KMS-11 (cell line): ENCODE measurements around the gene GREB1L.

Experiments
- H2AFZ ChIP-seq: fragments of 200-600 bp; sonication (generic); 2 replicates; pipeline ENCODE4 v1.6.1; 2016; ENCODE audit warnings: antibody characterized with exemption, mixed run types, low read depth
- H3K27ac ChIP-seq: fragments of 200-600 bp; sonication (generic); 2 replicates; pipeline ENCODE4 v1.6.1; 2016; ENCODE audit warnings: mild to moderate bottlenecking, mixed run types
- H3K27me3 ChIP-seq: fragments of 200-600 bp; sonication (generic); 2 replicates; pipeline ENCODE4 v1.6.1; 2017; ENCODE audit warnings: mild to moderate bottlenecking, low read depth, mixed run types, moderate library complexity; ENCODE audit not compliant: insufficient read depth
- H3K36me3 ChIP-seq: fragments of 200-600 bp; sonication (generic); 2 replicates; pipeline ENCODE4 v1.6.1; 2017; ENCODE audit warnings: mild to moderate bottlenecking, mixed run types; ENCODE audit not compliant: insufficient read depth
- H3K4me1 ChIP-seq: fragments of 200-600 bp; sonication (generic); 2 replicates; pipeline ENCODE4 v1.6.1; 2016; ENCODE audit warnings: mild to moderate bottlenecking, low read depth, mixed run types; ENCODE audit not compliant: poor library complexity, severe bottlenecking
- H3K4me2 ChIP-seq: fragments of 200-600 bp; sonication (generic); 2 replicates; pipeline ENCODE4 v1.7.0; 2016; ENCODE audit warnings: mild to moderate bottlenecking, mixed run types
- H3K4me3 ChIP-seq: fragments of 200-600 bp; sonication (generic); IDR thresholded peaks from 2 replicates; pipeline ENCODE4 v1.6.1; 2017; ENCODE audit warnings: low read depth, low read length, mixed read lengths; ENCODE audit not compliant: insufficient read depth
- H3K79me2 ChIP-seq: fragments of 200-600 bp; sonication (generic); 2 replicates; pipeline ENCODE4 v1.6.1; 2016; ENCODE audit warnings: low read depth, mixed run types; ENCODE audit not compliant: insufficient read depth
- H3K9ac ChIP-seq: fragments of 200-600 bp; sonication (generic); 2 replicates; pipeline ENCODE4 v1.6.1; 2016; ENCODE audit warnings: mild to moderate bottlenecking, mixed run types
- H4K20me1 ChIP-seq: fragments of 200-600 bp; sonication (generic); 2 replicates; pipeline ENCODE4 v1.6.1; 2016; ENCODE audit warnings: mild to moderate bottlenecking, mixed run types; ENCODE audit not compliant: insufficient read depth
- TF ChIP-seq, protein P1 (sequence below): fragments of 200-600 bp; sonication (generic); conservative IDR thresholded peaks from 2 replicates; pipeline ENCODE4 v1.6.1; 2017; ENCODE audit warnings: low read depth, mild to moderate bottlenecking, antibody characterized with exemption, low read length, moderate library complexity, mixed read lengths

GREB1L gene

DNA sequence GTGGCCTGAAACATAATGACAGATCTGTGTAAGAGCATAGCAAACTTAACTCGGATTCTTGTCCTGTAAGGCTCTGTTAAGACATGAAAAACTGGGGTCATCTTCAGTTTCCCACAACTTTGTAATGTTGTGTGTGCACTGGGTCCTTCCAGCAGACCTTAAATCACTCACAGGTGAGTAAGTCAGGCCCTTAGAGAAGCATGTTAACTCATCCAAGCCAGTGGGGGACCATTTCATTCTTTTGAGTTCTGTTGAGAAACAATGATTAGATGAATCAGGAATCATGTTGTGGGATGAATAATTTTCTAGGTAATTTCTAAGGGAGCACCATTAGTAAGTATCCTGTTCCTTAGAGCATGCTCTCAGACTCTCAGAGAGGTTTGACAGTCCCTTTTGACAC lies 191.4 kb downstream of the GREB1L start:
- no peak overlapping the region for H3K27ac ChIP-seq
- H4K20me1 ChIP-seq, result no peaks in the 10 kb centered on the region
- H3K4me1 ChIP-seq, result no peaks in the 10 kb centered on the region
- no peak overlapping the region for H3K4me3 ChIP-seq
- H3K27me3 ChIP-seq, result no peaks in the 10 kb centered on the region
- H2AFZ ChIP-seq, result no peak overlapping the region
- TF ChIP-seq, protein P1, sequence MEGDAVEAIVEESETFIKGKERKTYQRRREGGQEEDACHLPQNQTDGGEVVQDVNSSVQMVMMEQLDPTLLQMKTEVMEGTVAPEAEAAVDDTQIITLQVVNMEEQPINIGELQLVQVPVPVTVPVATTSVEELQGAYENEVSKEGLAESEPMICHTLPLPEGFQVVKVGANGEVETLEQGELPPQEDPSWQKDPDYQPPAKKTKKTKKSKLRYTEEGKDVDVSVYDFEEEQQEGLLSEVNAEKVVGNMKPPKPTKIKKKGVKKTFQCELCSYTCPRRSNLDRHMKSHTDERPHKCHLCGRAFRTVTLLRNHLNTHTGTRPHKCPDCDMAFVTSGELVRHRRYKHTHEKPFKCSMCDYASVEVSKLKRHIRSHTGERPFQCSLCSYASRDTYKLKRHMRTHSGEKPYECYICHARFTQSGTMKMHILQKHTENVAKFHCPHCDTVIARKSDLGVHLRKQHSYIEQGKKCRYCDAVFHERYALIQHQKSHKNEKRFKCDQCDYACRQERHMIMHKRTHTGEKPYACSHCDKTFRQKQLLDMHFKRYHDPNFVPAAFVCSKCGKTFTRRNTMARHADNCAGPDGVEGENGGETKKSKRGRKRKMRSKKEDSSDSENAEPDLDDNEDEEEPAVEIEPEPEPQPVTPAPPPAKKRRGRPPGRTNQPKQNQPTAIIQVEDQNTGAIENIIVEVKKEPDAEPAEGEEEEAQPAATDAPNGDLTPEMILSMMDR, result no peak
- no peaks in the 10 kb centered on the region for H3K79me2 ChIP-seq
- no peak overlapping the region for H3K4me2 ChIP-seq
- no peaks in the 10 kb centered on the region for H3K36me3 ChIP-seq
- no peak overlapping the region for H3K9ac ChIP-seq

DNA sequence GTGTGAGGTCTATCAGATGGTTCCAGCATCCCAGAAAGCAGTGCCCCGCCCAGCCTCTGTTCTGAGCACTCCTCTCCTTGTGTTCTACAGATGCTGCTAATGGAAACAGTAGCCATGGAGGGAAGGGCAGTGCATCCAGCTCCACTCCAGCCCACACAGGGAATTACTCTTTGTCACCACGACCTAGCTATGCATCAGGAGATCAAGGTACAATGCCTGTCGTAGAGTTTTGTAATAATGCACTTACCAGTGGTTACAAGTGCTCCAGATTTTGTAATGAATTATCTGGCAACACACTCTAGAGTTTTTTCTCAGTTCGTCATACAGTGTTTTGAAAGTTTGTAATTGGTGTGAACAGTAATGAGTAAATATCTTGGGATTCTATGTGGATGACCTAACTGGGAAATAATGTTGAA lies 197.4 kb downstream of the GREB1L start:
- peaks cover 5% of the 10 kb centered on the region for H3K4me1 ChIP-seq
- no peaks in the 10 kb centered on the region for H3K27me3 ChIP-seq
- H3K79me2 ChIP-seq, result no peaks in the 10 kb centered on the region
- no peaks in the 10 kb centered on the region for H4K20me1 ChIP-seq
- no peak overlapping the region for H3K27ac ChIP-seq
- H3K4me2 ChIP-seq, result no peak overlapping the region
- no peak overlapping the region for H3K9ac ChIP-seq
- H3K4me3 ChIP-seq, result no peak overlapping the region
- TF ChIP-seq, protein P1, result no peak
- no peaks in the 10 kb centered on the region for H3K36me3 ChIP-seq
- no peak overlapping the region for H2AFZ ChIP-seq

DNA sequence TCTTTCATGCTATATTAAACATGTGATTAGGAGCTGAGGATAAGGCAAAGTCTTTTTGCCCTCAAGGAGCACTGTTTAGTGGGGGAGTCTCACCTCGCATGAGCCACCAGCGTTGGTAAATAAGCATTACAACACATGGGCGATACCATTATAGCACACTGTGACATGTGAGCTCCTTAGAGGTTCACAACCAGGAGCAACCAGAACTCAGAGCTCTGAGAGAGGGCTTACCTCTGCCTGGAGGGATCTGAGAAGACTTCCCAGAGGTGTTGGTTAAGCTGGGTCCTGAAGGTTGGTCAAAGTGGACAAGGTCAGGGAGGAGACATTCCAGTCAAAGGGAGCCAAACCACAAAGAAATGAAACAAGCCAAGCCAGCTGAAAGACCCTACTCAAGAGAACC lies 199.6 kb downstream of the GREB1L start:
- TF ChIP-seq, protein P1, result no peak
- peaks cover 5% of the 10 kb centered on the region for H3K4me1 ChIP-seq
- no peak overlapping the region for H2AFZ ChIP-seq
- no peak overlapping the region for H3K4me3 ChIP-seq
- no peak overlapping the region for H3K27ac ChIP-seq
- H3K36me3 ChIP-seq, result no peaks in the 10 kb centered on the region
- no peak overlapping the region for H3K4me2 ChIP-seq
- H4K20me1 ChIP-seq, result no peaks in the 10 kb centered on the region
- no peak overlapping the region for H3K9ac ChIP-seq
- H3K79me2 ChIP-seq, result no peaks in the 10 kb centered on the region
- no peaks in the 10 kb centered on the region for H3K27me3 ChIP-seq

DNA sequence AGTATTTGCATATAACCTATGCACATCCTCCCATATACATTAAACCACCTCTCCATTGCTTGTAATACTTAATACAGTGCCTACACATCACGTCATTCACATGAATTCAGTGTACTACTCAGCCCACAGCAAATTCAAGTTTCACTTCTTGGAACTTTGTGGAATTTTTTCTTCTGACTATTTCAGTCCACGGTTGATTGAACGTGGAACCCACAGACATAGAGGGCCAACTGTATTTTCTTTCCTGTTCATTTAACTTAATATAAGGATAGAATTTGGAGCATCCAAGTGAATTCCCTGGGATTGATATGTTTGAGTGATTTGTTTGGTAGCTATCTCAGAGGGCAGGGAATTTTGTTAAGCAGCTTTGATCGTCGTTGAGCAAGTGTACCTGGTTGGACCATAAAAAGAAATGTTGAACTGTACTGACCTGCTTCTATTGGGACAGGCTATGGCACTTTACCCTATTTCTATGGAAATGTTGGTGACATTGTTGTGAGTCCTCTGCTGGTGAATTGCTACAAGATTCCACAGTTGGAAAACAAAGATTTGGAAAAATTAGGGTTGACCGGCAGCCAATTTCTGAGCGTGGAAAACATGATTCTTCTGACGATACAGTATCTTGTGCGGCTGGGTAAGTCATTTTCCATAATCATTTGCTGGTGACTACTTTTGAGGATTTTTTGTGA lies 201.9 kb downstream of the GREB1L start:
- TF ChIP-seq, protein P1, result no peak
- Histone ChIP-seq H4K20me1 (no peaks in the 10 kb centered on the region), H3K4me2 (no peak overlapping the region), H3K4me1 (peaks cover 11% of the 10 kb centered on the region), H2AFZ (no peak overlapping the region), H3K4me3 (no peak overlapping the region), H3K36me3 (no peaks in the 10 kb centered on the region), H3K79me2 (no peaks in the 10 kb centered on the region), H3K27me3 (no peaks in the 10 kb centered on the region), H3K27ac (no peak overlapping the region), H3K9ac (no peak overlapping the region)
